Measurements from ENCODE around the gene DEGS1.
"Not testable (repeated sequence)": the region's sequence is repeated elsewhere in the genome, so short reads cannot be mapped to it uniquely, and the experiment has no call there.

The DEGS1 gene

DNA sequence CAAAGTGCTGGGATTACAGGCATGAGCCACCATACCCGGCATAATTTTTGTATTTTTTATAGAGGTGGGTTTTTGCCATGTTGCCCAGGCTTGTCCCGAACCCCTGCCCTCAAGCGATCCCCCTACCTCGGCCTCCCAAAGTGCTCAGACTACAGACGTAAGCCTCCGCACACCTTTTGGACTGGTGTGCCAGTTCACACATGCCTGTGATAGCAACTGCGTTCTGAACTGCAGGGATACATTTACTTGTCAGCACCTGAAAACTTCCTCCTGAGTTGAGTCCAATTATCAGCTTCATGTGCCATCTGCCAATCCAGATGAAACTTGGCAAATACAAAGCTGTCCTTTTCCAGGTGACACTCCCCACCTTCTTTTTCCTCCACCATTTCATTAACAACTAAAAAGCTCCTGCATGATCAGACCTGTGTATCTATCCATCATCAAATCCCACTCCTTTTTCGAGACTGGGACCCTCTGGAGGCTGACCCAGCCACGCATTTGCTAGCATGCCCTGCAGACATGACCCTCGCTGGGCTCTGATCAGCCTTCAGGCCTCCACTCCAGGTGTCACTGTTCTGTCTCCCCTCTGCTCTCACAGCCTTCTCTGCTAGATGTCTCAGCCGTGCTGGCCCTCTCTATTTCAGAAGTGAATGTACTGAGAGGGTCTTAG lies 2.1 kb upstream of the DEGS1 start:
- no peak for DNase-seq (ENCODE audit: low spot score)

DNA sequence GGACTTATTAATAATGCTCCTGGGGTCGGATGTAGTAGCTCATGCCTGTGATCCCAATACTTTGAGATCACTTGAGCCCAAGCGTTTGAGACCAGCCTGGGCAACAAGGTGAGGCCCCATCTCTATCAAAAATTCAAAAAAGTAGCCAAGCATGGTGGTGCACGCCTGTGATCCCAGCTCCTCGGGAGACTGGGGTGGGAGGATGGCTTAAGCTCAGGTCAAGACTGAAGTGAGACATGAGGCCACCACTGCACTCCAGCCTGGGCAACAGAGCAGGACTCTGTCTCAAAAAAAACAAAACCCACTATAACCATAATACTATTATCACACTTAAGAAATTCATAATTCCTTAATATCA lies 1.6 kb upstream of the DEGS1 start:
- DNase-seq (ENCODE audit: low spot score), result no peak

DNA sequence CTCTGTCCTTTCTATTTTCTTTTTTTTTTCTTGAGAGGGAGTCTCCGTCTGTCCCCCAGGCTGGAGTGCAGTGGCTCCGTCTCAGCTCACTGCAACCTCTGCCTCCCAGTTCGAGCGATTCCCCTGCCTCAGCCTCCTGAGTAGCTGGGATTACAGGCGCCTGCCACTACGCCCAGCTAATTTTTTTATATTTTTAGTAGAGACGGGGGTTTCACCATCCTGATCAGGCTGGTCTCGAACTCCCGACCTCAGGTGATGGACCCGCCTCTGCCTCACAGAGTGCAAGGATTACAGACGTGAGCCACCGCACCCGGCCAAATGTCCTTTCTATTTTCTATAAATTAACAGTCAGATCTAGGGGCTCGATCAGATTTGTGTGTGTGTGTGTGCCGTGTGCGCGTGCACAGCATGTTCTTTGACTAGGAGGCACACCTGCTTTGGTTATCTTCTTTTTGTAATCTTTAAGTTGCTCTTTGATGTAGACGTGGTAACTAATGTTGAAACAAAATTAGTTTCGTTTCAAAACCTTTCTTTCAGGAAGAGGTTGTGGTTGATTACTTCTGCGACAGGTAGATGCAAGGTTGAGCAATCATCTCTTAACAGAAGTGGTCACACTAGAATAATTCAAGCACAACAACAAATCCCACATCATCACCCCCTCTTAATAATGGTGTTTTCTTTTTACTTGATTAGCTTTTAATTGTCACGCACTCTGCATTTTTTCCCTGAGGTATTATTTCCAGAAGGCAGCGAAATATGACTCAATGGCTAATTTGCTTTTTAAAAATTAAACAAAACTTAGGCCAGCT lies 779 bp upstream of the DEGS1 start:
- peak; percentile 83 for DNase-seq (ENCODE audit: low spot score)

DNA sequence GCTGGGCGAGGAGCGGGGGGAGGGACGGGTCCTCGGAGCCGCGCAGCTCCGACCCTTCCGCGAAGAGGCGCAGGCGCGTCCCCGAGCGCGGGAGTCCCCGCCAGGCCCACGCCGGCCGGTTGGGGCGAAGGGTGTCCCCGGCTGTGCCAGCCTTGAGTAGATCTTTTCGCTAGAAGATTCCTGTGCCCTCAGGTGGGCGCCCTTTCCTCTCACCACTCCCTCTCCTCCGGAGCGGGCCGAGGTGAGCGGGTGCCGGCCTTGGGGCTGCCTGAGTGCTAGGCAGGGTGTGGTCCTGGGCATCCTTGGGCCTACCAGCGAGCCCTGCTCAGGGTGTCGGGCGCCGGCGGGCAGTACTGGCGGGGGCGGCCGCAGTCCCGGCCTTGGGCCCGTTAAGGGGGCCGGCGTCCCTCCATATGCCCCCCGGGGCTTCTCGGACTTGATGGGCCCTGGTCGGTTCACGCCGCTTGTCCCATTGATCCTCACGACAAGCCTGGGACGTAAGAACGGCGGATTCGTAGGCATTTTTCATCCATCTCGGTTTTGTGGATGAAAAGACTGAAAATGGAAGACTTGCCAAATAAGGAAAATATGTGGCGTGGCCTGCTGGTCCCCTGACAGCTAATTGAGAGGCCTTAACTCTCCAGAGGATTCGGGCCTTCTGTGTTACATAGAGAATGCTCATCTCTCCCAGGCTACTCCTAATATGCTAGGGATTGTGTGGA lies 712 bp downstream of the DEGS1 start:
- DNase-seq (ENCODE audit: low spot score), result peak; percentile 68

DNA sequence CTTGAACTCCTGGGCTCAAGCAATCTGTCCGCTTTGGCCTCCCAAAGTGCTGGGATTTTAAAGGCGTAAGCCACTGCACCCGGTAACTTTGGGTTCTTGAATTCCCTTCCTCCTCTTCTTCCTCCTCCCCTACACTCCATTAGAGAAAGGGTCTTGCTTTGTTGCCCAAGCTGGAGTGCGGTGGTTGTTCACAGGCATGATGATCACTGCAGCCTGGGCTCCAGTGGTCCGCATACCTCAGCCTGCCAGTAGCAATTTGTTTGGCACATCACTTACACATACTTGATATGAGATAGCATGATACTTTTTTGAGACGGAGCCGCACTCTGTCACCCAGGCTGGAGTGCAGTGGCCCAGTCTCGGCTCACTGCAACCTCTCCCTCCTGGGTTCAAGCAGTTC lies 2.2 kb downstream of the DEGS1 start:
- no peak for DNase-seq (ENCODE audit: low spot score)

DNA sequence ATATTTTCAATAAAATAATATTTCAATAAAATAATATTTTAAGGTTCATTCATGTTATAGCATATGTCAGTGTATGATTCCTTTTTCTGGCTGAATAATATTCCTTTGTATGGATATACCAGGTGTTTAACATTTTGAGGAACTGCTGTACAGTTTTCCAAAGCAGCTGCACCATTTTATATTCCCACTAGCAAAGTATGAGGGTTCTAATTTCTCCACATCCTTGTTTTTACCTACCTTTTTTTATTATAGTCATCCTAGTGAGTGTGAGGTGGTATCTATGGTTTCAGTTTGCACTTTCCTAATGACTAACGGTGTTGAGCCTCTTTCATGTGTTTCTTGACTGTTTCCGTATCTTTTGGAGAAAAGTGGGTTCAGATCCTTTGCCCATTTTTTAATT lies 5.2 kb downstream of the DEGS1 start:
- DNase-seq (ENCODE audit: low spot score), result no peak

DNA sequence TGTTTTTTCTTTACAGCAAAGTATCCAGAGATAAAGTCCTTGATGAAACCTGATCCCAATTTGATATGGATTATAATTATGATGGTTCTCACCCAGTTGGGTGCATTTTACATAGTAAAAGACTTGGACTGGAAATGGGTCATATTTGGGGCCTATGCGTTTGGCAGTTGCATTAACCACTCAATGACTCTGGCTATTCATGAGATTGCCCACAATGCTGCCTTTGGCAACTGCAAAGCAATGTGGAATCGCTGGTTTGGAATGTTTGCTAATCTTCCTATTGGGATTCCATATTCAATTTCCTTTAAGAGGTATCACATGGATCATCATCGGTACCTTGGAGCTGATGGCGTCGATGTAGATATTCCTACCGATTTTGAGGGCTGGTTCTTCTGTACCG lies 6.5 kb downstream of the DEGS1 start:
- no peak for DNase-seq (ENCODE audit: low spot score)

DNA sequence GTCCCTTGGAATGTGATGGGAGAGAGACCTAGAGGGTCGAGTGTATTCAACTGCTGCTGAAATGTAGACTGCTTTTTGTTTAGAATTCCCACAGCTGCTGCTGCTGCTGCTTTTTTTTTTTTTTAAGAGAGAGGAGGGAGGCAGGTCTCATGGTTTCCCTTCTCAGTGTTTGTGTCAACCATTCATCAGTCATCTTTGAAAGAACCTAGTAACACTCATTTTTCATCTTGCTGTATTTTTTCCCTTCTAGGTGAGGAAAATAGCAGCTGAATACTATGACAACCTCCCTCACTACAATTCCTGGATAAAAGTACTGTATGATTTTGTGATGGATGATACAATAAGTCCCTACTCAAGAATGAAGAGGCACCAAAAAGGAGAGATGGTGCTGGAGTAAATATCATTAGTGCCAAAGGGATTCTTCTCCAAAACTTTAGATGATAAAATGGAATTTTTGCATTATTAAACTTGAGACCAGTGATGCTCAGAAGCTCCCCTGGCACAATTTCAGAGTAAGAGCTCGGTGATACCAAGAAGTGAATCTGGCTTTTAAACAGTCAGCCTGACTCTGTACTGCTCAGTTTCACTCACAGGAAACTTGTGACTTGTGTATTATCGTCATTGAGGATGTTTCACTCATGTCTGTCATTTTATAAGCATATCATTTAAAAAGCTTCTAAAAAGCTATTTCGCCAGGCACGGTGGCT lies 9.2 kb downstream of the DEGS1 start:
- no peak for DNase-seq (ENCODE audit: low spot score)

DNA sequence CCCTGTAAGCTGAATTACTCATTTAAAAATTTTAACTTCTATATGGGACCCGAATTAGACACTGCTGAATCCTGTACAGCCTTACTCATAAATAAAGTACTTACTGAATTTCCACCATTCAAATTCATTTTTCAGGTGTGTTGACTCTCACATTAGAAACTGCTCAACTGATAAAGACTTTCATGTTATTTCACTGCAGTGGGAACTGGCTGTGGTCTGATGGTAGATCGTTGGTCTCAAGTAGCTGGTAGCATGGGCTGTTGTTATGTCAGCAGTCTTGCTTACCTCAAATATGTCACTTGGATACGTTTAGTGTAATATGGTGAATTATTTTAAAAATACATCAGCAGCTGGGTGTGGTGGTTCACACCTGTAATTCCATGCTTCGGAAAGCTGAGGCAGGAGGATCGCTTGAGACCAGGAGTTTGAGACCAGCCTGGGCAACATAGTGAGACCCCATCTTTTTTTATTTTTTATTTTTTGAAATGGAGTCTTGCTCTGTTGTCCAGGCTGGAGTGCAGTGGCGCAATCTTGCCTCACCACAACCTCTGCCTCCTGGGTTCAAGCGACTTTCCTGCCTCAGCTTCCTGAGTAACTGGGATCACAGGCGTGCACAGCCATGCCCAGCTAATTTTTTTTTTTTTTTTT lies 10.4 kb downstream of the DEGS1 start:
- no peak for DNase-seq (ENCODE audit: low spot score)

DNA sequence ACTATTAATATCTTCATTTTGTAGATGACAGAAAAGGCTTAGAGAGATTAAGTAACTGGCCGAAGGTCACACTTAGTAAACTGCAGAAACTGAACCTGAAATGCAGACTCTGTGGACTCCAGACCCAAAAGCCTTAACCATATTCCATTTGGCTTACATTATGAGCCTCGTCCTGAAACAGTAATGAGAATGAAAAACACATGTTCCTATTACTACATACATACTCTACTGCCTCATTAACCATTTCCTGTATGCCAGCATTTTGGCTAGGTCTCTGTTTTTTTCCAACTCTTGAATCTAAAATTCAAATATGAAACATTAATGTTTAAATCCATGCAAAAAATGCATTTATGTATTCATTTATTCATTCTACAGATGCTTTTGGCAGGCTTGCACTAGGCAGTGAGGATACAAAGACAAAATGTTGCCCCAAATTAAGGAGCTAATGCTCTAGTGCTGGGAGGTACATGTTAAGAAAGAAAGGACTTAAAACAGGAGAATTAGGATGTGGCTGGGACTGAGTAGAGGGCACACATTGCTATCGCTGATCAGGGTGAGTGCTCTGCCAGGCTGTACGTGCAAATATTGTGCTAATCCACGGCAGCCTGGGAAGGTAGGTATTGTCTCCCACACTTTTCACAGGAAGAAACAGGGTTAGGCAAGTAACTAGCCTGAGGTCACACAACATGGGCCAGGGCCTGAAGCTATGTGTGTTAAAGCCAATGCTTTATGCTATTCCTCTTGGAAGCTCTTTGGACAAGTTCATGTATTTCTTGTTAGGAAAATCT lies 14.0 kb downstream of the DEGS1 start:
- DNase-seq (ENCODE audit: low spot score), result no peak

DNA sequence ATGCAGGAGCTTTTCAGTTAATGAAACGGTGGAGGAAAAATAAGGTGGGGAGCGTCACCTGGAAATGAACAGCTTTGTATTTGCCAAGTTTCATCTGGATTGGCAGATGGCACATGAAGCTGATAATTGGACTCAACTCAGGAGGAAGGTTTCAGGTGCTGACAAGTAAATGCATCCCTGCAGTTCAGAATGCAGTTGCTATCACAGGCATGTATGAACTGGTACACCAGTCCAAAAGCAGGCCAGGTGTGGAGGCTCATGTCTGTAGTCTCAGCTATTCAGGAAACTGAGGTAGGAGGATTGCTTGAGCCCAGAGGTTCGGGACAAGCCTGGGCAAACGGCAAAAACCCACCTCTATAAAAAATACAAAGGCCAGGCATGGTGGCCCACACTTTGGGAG lies 15.5 kb downstream of the DEGS1 start:
- no peak for DNase-seq (ENCODE audit: low spot score)

DNA sequence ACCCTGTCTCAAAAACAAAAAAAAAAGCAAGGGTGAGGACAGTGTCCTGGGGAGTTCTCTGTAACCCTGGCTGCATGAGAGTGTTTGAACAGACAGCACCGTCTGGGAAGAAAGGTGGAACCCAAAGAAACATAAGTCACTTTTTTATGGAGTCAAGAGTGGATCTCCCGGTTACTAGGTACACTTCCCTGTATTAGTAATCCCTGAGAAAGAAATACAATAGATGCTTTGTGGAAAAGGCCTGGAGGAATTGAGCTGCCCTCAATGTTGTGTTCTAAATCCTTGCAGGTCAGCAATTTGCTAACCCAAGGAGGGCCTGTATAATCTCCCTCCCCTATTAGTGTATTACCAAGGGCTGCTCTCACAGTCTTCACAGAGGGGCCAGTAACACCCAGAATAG lies 16.6 kb downstream of the DEGS1 start:
- DNase-seq (ENCODE audit: low spot score), result peak; percentile 64

DNA sequence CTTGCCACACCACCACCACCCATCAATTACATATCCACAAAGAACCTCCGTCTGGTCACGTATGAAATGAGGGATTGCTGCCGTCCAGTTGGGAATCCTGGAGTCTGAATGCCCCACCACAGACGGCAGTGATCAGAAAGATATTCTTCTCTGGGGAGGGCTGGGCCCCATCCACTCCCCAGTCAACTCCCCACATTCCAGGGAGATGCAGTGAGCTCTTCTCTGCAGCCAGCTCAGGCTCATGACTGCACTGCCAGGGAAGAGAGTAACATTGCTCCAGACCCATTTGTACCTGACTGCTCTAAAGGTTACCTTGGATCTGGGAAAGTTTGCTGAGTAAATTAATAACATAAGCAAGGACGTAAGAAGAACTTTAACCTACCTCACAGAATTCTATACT lies 18.3 kb downstream of the DEGS1 start:
- peak; percentile 76 for DNase-seq (ENCODE audit: low spot score)

DNA sequence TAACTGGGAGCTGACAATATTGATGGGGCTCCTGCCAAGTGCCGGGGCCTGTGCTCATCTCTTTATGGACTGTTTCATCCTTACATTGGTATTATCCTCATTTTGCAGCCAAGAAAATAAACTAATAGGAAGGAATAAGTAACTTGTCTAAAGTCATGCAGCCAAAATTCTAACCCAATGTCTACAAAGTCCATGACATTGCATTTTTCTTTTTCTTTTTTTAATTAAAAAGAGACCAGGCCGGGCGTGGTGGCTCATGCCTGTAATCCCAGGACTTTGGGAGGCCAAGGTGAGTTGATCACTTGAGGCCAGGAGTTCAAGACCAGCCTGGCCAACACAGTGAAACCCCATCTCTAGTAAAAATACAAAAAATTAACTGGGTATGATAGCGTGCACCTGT lies 18.8 kb downstream of the DEGS1 start:
- DNase-seq (ENCODE audit: low spot score), result no peak

DNA sequence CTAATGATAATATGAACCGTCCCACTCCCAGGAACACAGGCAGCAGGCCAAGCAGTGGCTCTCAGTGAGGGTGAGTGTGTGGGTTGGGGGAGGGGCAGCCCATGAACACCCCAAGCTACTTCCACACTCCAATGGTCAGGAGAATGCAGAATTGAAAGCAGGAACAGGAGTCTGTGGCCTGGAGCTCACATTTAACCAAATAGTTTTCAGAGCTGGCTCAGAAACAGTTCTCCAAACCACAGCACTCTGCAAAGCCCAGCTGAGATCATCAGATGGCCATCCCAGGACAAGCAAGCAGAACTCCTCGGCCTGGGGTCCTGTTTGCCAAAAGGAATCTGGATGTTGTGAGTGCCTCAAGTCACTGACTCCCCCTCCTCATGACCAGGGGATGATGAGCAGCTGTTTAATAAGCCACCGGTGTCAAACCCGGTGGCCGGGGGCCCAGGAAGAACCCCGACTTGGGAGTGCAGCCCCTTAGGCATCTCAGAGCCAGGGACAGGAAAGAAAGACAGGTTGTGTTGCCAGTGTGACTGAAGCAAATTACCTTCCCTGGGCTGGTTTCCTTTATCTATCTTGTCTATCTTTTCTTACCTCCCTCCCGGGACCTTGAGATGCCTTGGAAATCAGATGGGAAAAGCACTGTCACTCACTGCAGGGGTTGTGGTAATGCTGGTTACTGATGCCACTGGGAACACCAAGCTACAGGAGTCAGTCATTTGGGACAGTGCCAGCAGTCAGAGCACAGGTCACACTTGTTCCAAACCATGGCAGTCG lies 20.4 kb downstream of the DEGS1 start:
- DNase-seq (ENCODE audit: low spot score), result peak; percentile 98

DNA sequence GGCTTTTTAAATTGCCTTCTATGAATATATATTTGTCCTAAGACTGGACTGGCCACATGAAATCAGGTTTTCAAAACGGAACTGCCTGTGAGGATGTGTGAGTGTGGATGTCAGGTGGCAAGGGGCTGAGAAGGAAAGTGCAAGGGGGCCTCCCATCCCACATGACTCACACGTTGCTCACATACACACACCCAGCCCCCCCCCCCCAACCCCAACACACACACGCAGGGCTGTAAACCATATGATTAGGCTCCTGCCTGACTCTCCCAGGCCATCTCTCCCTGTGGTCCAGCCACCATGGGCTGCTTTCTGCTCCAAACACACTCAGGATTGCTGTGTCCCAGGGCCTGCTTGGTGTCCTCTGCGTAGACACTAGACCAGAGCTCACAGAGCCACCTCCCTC lies 22.4 kb downstream of the DEGS1 start:
- peak; percentile 72 for DNase-seq (ENCODE audit: low spot score)

DNA sequence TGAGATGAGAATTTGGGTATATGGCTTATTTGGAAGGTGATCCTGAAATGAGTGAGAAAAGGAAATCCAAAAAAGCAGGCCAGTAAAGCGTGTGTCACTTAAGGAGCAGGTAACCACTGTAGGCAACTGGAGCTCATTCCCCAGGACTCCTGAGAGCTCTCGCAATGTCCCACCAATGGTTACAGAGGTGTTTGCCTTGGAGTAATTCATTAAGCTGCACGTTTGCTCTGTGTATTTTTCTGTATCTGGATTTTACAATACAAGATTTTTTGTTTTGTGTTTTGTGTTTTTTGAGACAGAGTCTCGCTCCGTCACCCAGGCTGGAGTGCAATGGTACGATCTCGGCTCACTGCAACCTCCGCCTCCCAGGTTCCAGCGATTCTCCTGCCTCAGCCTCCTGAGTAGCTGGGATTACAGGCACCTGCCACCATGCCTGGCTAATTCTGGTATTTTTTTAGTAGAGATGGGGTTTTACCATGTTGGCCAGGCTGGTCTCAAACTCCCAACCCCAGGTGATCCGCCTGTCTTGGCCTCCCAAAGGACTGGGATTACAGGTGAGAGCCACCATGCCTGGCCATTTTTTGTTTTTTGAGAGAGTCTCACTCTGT lies 23.0 kb downstream of the DEGS1 start:
- not testable (repeated sequence) for DNase-seq (ENCODE audit: low spot score)

DNA sequence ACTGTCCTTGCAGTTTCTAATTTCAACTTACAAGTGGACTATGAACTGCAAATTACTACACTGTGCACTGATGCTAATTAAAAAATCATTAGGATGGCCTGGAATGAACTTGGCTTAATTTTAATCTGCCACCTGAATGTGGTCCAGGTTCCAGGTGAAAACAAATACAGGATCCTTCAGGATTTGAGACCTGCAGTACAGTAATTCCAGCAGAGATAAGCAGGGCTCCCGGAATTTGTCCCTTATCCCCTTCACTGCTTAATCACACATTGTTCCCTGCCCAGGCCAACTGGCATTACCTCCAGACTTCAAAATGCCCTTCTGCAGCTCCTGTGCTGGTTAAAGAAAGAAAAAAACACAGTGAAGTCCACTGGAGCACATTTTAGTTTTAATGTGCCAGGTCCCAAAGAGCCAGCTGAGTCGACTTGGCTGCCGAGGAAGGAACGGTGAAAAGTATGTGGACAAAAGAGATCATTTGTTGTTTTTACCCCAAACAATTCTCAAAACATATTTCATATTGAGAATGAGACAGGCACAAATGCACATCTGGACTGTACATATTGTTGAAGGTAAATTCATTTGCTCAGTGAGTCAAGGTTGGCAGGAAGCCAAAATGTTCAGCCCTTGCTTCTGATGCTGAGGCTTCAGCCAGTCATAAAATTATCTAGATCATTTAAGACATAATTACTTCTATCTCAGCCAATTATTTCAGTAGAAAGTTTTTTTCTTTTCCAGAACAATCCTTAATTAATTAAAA lies 28.3 kb downstream of the DEGS1 start:
- peak; percentile 69 for DNase-seq (ENCODE audit: low spot score)

DNA sequence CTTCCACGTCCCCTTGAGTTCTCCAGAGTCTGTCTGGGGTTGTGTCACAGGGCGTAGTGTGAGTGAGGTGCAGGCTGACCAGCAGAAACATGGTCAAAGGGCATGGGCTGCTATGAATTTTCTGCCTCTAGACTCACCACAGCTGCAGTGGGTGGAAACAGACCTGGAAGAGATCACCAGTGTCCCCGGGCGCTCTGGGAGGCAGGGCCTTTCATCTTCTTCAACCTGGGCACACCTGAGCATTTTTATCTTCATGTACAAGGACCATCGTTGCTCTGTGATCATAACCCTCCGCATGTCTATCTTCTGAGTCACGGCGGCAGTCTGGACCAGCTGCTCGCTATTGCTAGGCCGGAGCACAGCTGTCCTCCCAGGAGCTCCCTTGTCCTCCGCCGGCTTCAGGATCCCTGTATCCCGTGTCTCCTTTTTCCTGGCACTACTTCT lies 29.6 kb downstream of the DEGS1 start:
- DNase-seq (ENCODE audit: low spot score), result peak; percentile 40

Data from kidney tubule cell (primary cell).